ENCODE results near the gene TFF3.

TFF3 gene

DNA sequence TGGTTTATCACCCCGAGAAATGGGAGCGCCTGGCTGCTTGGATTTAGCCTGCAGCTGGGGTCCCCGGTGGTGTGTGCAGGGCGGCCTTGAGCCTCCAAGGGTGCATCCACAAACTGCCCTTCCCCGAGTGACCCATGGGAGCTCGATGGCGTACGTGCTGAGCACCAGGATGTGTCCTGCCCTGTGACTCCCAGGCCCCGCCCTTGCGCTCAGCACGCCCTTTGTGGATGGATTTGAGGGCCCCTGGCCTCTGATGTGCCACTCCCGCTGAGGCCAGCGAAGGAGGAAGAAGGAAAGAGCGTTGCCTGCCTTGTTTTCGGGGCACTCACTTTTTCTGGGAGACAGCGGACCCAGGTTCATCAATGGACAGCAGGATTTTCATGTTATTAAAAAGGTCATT, 1.7 kb upstream of the TFF3 start:
- TF ChIP-seq, protein P1, sequence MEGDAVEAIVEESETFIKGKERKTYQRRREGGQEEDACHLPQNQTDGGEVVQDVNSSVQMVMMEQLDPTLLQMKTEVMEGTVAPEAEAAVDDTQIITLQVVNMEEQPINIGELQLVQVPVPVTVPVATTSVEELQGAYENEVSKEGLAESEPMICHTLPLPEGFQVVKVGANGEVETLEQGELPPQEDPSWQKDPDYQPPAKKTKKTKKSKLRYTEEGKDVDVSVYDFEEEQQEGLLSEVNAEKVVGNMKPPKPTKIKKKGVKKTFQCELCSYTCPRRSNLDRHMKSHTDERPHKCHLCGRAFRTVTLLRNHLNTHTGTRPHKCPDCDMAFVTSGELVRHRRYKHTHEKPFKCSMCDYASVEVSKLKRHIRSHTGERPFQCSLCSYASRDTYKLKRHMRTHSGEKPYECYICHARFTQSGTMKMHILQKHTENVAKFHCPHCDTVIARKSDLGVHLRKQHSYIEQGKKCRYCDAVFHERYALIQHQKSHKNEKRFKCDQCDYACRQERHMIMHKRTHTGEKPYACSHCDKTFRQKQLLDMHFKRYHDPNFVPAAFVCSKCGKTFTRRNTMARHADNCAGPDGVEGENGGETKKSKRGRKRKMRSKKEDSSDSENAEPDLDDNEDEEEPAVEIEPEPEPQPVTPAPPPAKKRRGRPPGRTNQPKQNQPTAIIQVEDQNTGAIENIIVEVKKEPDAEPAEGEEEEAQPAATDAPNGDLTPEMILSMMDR (IDR thresholded peaks at IDR 0.05; ENCODE audit: insufficient read depth, low read depth, low read length, missing control alignments) = no peak
- DNase-seq (ENCODE audit: low read depth) = no peak
- H3K4me3 ChIP-seq (ENCODE audit: low read length) = no peak overlapping the region

DNA sequence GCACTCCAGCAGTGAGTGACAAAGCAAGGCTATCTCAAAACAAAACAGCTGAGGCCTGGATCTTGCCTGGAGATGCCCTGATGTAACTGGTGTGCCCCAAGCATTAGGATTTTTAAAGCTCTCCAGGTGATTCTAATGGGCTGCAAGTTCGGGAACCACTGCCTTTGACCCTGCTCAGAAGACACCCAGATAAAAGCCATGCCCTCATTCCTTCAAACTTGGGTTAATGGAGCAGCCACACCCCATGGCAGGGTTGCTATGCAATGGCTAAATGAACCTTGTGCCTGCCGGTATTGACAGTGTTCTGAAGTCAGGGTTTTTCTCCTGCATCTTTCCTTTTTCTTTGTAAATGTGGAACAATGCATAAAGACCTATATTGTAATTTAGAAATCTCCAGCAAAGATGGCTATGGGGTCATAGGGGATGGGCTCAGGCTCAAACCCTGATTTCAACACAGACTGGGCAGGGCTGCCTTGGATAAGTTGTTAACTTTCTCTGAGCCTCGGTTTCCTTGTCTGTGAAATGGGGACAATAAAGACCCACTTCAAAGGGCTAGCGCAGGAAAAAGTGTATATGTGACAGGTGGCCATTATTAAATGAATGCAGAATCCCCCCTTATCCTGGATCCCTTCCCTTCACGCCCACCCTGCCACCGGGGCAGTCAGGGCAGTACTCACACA, 453 bp downstream of the TFF3 start:
- TF ChIP-seq, protein P1 (IDR thresholded peaks at IDR 0.05; ENCODE audit: insufficient read depth, low read depth, low read length, missing control alignments) = no peak
- no peak for DNase-seq (ENCODE audit: low read depth)
- H3K4me3 ChIP-seq (ENCODE audit: low read length) = no peak overlapping the region

DNA sequence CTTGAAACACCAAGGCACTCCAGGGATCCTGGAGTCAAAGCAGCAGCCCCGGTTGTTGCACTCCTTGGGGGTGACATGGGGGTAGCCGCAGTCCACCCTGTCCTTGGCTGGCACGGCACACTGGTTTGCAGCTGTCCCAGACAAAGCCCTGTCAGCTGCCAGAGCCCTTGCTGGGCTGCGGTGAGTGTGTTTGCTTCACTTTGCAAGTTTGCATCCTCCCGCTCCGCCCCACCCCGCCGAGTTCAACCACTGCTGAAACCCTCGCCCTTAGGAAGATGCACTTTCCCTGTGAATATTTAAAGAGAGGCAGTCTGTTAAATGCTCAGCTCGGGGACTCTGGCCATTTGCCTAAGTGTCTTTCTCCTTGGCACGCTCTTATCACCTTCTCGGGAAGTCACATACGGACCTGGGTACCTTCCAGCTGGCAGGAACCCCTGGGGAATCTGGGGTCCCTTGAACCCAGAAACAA, 1.7 kb downstream of the TFF3 start:
- no peak overlapping the region for H3K4me3 ChIP-seq (ENCODE audit: low read length)
- DNase-seq (ENCODE audit: low read depth) = no peak
- TF ChIP-seq, protein P1 (IDR thresholded peaks at IDR 0.05; ENCODE audit: insufficient read depth, low read depth, low read length, missing control alignments) = no peak

DNA sequence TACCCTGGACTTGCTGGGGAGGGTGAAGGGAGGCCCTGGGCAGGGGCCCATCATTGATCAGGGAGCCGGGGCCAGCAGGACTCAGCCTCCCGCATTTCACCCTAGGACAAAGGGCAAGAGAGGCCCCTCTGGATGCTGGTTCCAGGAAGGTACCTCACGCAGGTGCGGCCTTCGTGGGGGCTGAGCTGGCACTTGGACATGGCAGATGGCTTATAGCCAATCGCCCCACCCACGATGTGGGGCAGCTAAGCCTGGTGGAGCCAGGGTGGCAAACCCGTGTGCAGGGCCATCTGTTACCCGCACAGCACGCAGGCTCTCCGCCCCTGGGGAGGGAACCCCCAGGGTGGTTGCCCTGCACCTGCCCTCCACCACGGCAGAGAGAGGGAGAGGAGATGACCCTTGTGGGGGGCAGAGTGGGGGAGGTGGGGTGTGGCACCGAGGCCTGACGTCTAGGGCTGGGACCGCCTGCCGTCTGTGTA, 2.5 kb downstream of the TFF3 start:
- H3K4me3 ChIP-seq (ENCODE audit: low read length) = no peak overlapping the region
- no peak for DNase-seq (ENCODE audit: low read depth)
- TF ChIP-seq, protein P1 (IDR thresholded peaks at IDR 0.05; ENCODE audit: insufficient read depth, low read depth, low read length, missing control alignments) = no peak

DNA sequence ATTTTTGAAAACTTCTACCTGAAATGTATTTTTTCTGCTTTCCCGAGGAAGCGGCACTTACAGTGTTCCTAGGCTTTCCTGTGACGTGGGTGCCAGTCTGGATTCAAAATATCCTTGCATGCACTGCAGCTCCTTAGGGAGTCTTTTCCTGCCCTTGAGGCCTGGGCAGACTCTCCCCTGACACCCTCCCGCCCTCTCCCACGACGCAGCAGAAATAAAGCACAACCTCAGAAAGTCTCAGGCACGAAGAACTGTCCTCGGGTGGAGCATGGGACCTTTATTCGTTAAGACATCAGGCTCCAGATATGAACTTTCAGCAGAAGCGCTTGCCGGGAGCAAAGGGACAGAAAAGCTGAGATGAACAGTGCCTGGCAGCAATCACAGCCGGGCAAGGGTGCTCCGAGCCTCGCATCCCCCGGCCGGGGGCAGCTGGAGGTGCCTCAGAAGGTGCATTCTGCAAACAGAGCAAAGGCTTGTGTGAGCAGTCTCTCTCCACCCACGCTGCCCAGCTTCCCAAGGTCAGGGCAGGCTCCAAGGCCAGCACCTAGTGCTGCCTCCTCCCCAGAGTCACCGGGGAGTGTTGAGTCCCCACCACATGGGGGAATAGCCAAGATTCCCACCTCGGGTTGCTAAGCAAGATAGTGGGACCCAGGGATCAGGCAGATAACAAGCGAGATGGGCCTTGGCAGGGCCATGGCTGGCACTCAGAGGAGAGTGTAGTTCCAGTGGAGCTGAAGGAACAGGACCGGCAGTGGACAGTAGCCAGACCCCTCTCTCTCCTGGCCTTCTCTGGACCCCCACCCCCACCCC, 3.2 kb downstream of the TFF3 start:
- TF ChIP-seq, protein P1 (IDR thresholded peaks at IDR 0.05; ENCODE audit: insufficient read depth, low read depth, low read length, missing control alignments) = no peak
- no peak overlapping the region for H3K4me3 ChIP-seq (ENCODE audit: low read length)
- no peak for DNase-seq (ENCODE audit: low read depth)

DNA sequence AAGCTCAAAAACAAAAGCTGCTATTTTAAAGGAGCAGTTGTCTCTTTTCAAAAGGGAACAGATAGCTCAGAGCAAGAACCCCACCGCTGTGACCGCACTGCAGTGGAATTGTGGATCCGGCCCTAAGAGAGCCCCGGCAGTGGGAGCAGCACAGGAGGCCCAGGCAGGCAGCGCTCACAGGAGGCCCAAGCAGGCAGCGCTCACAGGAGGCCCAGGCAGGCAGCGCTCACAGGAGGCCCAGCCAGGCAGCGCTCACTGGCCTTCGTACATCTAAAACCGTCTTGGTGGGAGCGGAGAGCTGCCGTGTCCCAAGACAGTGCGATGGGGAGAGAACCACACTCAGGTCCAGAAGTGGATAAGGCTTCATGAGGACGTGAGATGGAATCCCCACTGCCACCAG, 4.0 kb downstream of the TFF3 start:
- no peak overlapping the region for H3K4me3 ChIP-seq (ENCODE audit: low read length)
- DNase-seq (ENCODE audit: low read depth) = no peak
- TF ChIP-seq, protein P1 (IDR thresholded peaks at IDR 0.05; ENCODE audit: insufficient read depth, low read depth, low read length, missing control alignments) = no peak

Measured in epithelial cell of esophagus (primary cell).